Measurements from ENCODE around the gene MOSPD2. TPM values are rescaled to one million over a fixed set of nuclear protein-coding genes. Genes with fewer than 3 reads are reported as not detected.
A peak's percentile ranks its signal among the peaks of the same experiment; 100 is the strongest.

Gene MOSPD2
- total and polyA plus RNA-seq, 4 donors: 5.5 to 48.9 (median 15.4) TPM

DNA sequence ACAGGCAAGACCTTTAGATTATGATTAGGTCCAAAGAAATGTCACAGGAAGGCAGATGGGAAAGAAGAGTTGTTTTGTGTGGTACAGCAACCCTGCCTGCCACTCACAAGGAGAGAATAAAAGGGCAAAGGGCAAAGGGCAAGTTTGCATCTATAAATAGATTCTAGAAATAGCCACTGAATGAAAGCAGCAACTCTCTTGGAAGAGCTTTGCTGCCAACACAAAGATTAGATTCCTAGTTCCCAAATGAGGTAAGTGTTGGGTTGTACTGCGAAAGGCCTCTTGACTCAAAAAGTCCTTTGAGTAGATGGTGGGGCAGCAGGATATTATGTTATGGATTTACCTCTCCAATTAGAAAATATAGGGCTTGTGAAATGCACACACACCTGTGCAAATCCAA, 61.2 kb downstream of the MOSPD2 start:
- WGBS, 2 donors: 69 to 88% methylated on average over 1 of the region's 1 CpG
- Histone ChIP-seq H3K9ac (ENCODE audit: insufficient read depth in 1 of 2, low read length in 2 of 2) (no peak overlapping the region), H3K4me1 (ENCODE audit: control insufficient read depth in 5 of 5, insufficient read depth in 5 of 5, low read length in 5 of 5) (no peaks in the 10 kb centered on the region), H3K27me3 (ENCODE audit: control insufficient read depth in 3 of 3, insufficient read depth in 3 of 3, low read length in 2 of 3) (peaks cover 0 to 29% (median 11%) of the 10 kb centered on the region in 3 donors), H3K4me3 (no peak overlapping the region), H3K9me3 (ENCODE audit: control insufficient read depth in 4 of 4, insufficient read depth in 3 of 4, low read length in 3 of 4) (no peaks in the 10 kb centered on the region), H3K36me3 (ENCODE audit: control insufficient read depth in 4 of 4, insufficient read depth in 4 of 4, low read length in 4 of 4) (no peaks in the 10 kb centered on the region), H3K27ac (ENCODE audit: low read depth in 1 of 2, low read length in 1 of 2) (no peak overlapping the region)
- ATAC-seq (ENCODE audit: insufficient read depth, low FRiP score) (no peak), DNase-seq (peak in 1 of 3 donors; percentile 2)
- TF ChIP-seq, protein P1, sequence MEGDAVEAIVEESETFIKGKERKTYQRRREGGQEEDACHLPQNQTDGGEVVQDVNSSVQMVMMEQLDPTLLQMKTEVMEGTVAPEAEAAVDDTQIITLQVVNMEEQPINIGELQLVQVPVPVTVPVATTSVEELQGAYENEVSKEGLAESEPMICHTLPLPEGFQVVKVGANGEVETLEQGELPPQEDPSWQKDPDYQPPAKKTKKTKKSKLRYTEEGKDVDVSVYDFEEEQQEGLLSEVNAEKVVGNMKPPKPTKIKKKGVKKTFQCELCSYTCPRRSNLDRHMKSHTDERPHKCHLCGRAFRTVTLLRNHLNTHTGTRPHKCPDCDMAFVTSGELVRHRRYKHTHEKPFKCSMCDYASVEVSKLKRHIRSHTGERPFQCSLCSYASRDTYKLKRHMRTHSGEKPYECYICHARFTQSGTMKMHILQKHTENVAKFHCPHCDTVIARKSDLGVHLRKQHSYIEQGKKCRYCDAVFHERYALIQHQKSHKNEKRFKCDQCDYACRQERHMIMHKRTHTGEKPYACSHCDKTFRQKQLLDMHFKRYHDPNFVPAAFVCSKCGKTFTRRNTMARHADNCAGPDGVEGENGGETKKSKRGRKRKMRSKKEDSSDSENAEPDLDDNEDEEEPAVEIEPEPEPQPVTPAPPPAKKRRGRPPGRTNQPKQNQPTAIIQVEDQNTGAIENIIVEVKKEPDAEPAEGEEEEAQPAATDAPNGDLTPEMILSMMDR (IDR thresholded peaks at IDR 0.05; ENCODE audit: control extremely low read depth, extremely low read depth): no peak

DNA sequence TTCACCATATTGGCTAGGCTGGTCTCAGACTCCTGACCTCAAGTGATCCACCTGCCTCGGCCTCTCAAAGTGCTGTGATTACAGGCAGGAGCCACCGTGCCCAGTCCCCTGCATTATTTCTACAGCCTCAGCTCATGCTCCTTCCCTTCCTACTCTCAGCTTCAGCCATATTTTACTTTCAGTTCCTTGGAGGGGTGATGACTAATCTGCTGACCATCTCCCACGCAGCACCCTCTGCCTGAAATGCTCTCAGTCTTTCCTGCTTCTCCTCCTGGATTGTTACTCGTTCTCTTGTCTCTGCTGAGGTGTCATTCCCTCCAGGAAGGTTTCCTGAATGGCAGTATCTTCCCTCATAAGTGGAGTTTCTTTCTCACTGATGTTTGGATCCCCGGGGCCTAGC, 63.3 kb downstream of the MOSPD2 start:
- peaks cover 0 to 40% (median 11%) of the 10 kb centered on the region in 3 donors for H3K27me3 ChIP-seq (ENCODE audit: control insufficient read depth in 3 of 3, insufficient read depth in 3 of 3, low read length in 2 of 3)
- no peaks in the 10 kb centered on the region for H3K9me3 ChIP-seq (ENCODE audit: control insufficient read depth in 4 of 4, insufficient read depth in 3 of 4, low read length in 3 of 4)
- H3K27ac ChIP-seq (ENCODE audit: low read depth in 1 of 2, low read length in 1 of 2): no peak overlapping the region
- ATAC-seq (ENCODE audit: insufficient read depth, low FRiP score): no peak
- WGBS, 2 donors: 67 to 84% methylated on average over 5 of the region's 5 CpGs
- TF ChIP-seq, protein P1 (IDR thresholded peaks at IDR 0.05; ENCODE audit: control extremely low read depth, extremely low read depth): no peak
- no peaks in the 10 kb centered on the region for H3K4me1 ChIP-seq (ENCODE audit: control insufficient read depth in 5 of 5, insufficient read depth in 5 of 5, low read length in 5 of 5)
- no peak for DNase-seq
- no peak overlapping the region for H3K4me3 ChIP-seq
- H3K9ac ChIP-seq (ENCODE audit: insufficient read depth in 1 of 2, low read length in 2 of 2): no peak overlapping the region
- H3K36me3 ChIP-seq (ENCODE audit: control insufficient read depth in 4 of 4, insufficient read depth in 4 of 4, low read length in 4 of 4): no peaks in the 10 kb centered on the region

DNA sequence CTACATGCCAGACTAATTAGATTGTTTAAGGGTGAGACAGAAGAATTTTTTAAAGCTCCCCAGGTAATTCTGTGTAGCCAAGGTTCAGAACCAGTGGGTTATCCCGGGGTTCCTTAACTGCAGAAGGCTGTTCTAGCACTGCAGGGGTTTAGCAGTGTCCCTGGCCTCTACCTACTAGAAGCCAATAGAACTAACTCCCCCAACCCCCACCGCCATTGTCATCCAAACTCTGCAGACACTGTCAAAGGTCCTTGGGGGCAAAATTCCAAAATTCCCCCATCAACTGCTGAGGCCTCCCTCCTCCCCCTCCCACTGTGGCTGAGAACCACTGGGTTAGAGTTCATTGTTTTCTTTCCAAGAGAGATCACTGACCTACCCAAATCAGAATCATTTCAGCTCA, 66.4 kb downstream of the MOSPD2 start:
- Histone ChIP-seq H3K27me3 (ENCODE audit: control insufficient read depth in 3 of 3, insufficient read depth in 3 of 3, low read length in 2 of 3) (peaks cover 0 to 36% (median 2%) of the 10 kb centered on the region in 3 donors), H3K4me1 (ENCODE audit: control insufficient read depth in 5 of 5, insufficient read depth in 5 of 5, low read length in 5 of 5) (no peaks in the 10 kb centered on the region), H3K9ac (ENCODE audit: insufficient read depth in 1 of 2, low read length in 2 of 2) (no peak overlapping the region), H3K27ac (ENCODE audit: low read depth in 1 of 2, low read length in 1 of 2) (no peak overlapping the region), H3K4me3 (no peak overlapping the region), H3K36me3 (ENCODE audit: control insufficient read depth in 4 of 4, insufficient read depth in 4 of 4, low read length in 4 of 4) (no peaks in the 10 kb centered on the region), H3K9me3 (ENCODE audit: control insufficient read depth in 4 of 4, insufficient read depth in 3 of 4, low read length in 3 of 4) (no peaks in the 10 kb centered on the region)
- no peak for DNase-seq
- TF ChIP-seq, protein P1 (IDR thresholded peaks at IDR 0.05; ENCODE audit: control extremely low read depth, extremely low read depth): no peak
- no peak for ATAC-seq (ENCODE audit: insufficient read depth, low FRiP score)
- 64 to 90% methylated on average over 2 of the region's 2 CpGs for WGBS, 2 donors

DNA sequence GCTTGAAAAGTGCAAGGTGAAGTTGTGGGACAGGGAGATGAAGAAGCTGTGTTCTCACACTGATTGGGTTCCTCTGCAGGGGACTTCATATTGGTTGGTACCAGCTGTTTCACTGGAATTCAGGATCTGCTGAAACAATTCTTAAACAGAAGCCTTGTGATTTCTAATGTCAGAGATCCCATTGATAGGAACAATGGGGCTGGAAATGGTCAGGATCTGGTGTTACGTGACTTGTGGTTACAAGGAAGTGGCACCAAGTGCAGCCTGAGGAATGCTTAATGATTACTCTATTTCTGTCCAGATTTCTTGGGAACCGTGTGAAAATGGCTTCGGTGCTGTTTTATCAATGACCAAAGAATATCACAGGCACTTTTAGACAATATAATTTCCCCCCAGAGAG, 68.1 kb downstream of the MOSPD2 start:
- Histone ChIP-seq H3K4me3 (no peak overlapping the region), H3K27me3 (ENCODE audit: control insufficient read depth in 3 of 3, insufficient read depth in 3 of 3, low read length in 2 of 3) (peaks cover 0 to 29% (median 2%) of the 10 kb centered on the region in 3 donors), H3K4me1 (ENCODE audit: control insufficient read depth in 5 of 5, insufficient read depth in 5 of 5, low read length in 5 of 5) (no peaks in the 10 kb centered on the region), H3K27ac (ENCODE audit: low read depth in 1 of 2, low read length in 1 of 2) (no peak overlapping the region), H3K9me3 (ENCODE audit: control insufficient read depth in 4 of 4, insufficient read depth in 3 of 4, low read length in 3 of 4) (no peaks in the 10 kb centered on the region), H3K36me3 (ENCODE audit: control insufficient read depth in 4 of 4, insufficient read depth in 4 of 4, low read length in 4 of 4) (no peaks in the 10 kb centered on the region), H3K9ac (ENCODE audit: insufficient read depth in 1 of 2, low read length in 2 of 2) (no peak overlapping the region)
- TF ChIP-seq, protein P1 (IDR thresholded peaks at IDR 0.05; ENCODE audit: control extremely low read depth, extremely low read depth): no peak
- WGBS, 2 donors: 70 to 73% methylated on average over 3 of the region's 3 CpGs
- DNase-seq: no peak
- ATAC-seq (ENCODE audit: insufficient read depth, low FRiP score): no peak

Measured in lung (tissue), 12 donors.